ENCODE measurements around the gene GTF3C6.

- TF ChIP-seq ZNF777 (tag by site-specific recombination; IDR thresholded peaks at IDR 0.05; ENCODE audit: borderline replicate concordance) (no peak), CTCF (tag by site-specific recombination; IDR thresholded peaks at IDR 0.05) (no peak), REST (tag by site-specific recombination; IDR thresholded peaks at IDR 0.05) (no peak), KLF7 (tag by site-specific recombination; IDR thresholded peaks at IDR 0.05; ENCODE audit: borderline replicate concordance) (no peak), ZBTB21 (tag by site-specific recombination; IDR thresholded peaks at IDR 0.05) (no peak), ZSCAN30 (tag by site-specific recombination; IDR thresholded peaks at IDR 0.05) (no peak)
Measured at GRCh38 chr6:110999634-111000270, 41.2 kb downstream of the GTF3C6 start.
